IMR-90 (cell line): Measurements from ENCODE around the gene CTIF.

Experiments used
- BHLHE40 ChIP-seq: fragments of 150-350 bp; IDR thresholded peaks from 2 replicates; pipeline ENCODE4 v1.6.1; 2016; ENCODE audit warnings: mild to moderate bottlenecking, low read depth, low read length
- CEBPB ChIP-seq: IDR thresholded peaks from 2 replicates; pipeline ENCODE4 v1.6.1; 2012; ENCODE audit warnings: low read depth, low read length, improper control_type of control experiment
- SMC3 ChIP-seq: fragments of 150-350 bp; IDR thresholded peaks from 2 replicates; pipeline ENCODE4 v1.6.1; 2016; ENCODE audit warnings: low read depth, mild to moderate bottlenecking, antibody characterized with exemption, low read length, moderate library complexity
- TF ChIP-seq, protein P1 (sequence below): fragments of 150-350 bp; IDR thresholded peaks from 2 replicates; pipeline ENCODE4 v1.6.1; 2017; ENCODE audit warnings: mild to moderate bottlenecking, antibody characterized with exemption, low read length, low read depth
- TF ChIP-seq, protein P2 (sequence below): conservative IDR thresholded peaks from 2 replicates; pipeline ENCODE4 v1.5.1; 2012; ENCODE audit warnings: mild to moderate bottlenecking, low read depth, low read length, improper control_type of control experiment

DNA sequence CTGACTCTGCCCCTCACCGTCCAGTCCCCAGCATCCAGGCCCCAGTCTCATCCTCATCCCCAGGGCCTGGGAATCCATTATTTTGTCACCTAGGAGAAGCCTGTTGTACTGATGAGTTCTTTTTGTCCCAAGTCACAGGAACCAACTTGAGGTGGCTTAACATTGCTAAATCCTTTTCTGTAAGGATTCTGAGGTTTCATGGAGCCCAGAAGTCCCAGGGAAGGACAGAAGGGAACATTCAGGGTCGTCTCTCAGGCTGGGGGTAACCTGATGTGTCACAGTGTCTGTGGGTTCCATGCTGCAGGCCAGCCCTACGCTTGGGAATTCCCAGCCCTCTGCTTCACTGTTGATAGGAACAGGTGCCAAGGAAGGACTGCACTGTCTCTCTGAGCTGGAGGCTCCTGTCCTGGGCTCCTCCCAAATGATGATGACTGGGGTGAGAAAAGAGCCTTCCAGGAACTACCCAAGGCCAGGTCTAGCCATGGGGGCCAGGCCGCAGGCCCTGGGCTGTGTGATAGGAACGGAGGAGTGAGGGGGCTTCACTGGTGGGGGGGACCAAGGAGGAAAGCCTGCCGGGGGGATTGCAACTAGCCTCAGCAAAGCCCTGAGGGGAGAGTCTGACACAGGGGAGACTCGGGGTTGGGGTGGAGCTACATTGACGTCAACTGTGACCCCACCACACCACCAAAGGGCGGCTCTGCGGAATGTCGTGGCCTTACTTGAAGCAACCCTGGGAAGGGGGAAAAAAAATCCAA lies 266.2 kb downstream of the CTIF start:
- TF ChIP-seq BHLHE40: no peak
- TF ChIP-seq, protein P1, sequence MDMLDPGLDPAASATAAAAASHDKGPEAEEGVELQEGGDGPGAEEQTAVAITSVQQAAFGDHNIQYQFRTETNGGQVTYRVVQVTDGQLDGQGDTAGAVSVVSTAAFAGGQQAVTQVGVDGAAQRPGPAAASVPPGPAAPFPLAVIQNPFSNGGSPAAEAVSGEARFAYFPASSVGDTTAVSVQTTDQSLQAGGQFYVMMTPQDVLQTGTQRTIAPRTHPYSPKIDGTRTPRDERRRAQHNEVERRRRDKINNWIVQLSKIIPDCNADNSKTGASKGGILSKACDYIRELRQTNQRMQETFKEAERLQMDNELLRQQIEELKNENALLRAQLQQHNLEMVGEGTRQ: no peak
- no peak for TF ChIP-seq CEBPB
- TF ChIP-seq, protein P2, sequence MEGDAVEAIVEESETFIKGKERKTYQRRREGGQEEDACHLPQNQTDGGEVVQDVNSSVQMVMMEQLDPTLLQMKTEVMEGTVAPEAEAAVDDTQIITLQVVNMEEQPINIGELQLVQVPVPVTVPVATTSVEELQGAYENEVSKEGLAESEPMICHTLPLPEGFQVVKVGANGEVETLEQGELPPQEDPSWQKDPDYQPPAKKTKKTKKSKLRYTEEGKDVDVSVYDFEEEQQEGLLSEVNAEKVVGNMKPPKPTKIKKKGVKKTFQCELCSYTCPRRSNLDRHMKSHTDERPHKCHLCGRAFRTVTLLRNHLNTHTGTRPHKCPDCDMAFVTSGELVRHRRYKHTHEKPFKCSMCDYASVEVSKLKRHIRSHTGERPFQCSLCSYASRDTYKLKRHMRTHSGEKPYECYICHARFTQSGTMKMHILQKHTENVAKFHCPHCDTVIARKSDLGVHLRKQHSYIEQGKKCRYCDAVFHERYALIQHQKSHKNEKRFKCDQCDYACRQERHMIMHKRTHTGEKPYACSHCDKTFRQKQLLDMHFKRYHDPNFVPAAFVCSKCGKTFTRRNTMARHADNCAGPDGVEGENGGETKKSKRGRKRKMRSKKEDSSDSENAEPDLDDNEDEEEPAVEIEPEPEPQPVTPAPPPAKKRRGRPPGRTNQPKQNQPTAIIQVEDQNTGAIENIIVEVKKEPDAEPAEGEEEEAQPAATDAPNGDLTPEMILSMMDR: no peak
- TF ChIP-seq SMC3: no peak
